ENCODE measurements around the gene PSKH1. TPM values are rescaled to one million over a fixed set of nuclear protein-coding genes. Genes with fewer than 3 reads are reported as not detected.

PSKH1 gene
- total and polyA plus RNA-seq, 9 of the 15 experiments (the other 6 are each of a cell fraction or from before 2014, with no cell fraction given) = 0.96 to 20.9 (median 9.4) TPM

- TF ChIP-seq AFF1 (IDR thresholded peaks at IDR 0.05; ENCODE audit: low read depth in 1 of 2, partially characterized antibody in 2 of 2) (no peak), U2AF1 (optimal IDR thresholded peaks at IDR 0.05; ENCODE audit: low read depth, low read length) (peak; percentile 44), BRF1 (IDR thresholded peaks at IDR 0.05; ENCODE audit: borderline replicate concordance, extremely low read depth, insufficient read length) (no peak), ESRRB (CRISPR knock-in tag; IDR thresholded peaks at IDR 0.05; ENCODE audit: borderline replicate concordance) (no peak), RBM25 (IDR thresholded peaks at IDR 0.05; ENCODE audit: low read depth, low read length, severe bottlenecking) (peak; percentile 19), PPARD (CRISPR knock-in tag; IDR thresholded peaks at IDR 0.05) (no peak), ZBTB17 (CRISPR knock-in tag; IDR thresholded peaks at IDR 0.05) (0 out of 2 replicates have a peak, but pooled peaks have one; percentile 40), PRPF4 (IDR thresholded peaks at IDR 0.05; ENCODE audit: insufficient read depth, low read depth, low read length, poor library complexity, severe bottlenecking) (no peak), ZBTB40 (IDR thresholded peaks at IDR 0.05) (no peak), ZBTB40 (CRISPR knock-in tag; IDR thresholded peaks at IDR 0.05) (no peak), RFX1 (IDR thresholded peaks at IDR 0.05) (no peak), POLR2AphosphoS2 (IDR thresholded peaks at IDR 0.05; ENCODE audit: low read length) (no peak), ZNF561 (CRISPR knock-in tag; conservative IDR thresholded peaks at IDR 0.05) (no peak), CBX1 (IDR thresholded peaks at IDR 0.05; ENCODE audit: low read depth) (peak; percentile 53; the same call in 1 of the 2 replicates)
These were observed at the start of gene PSKH1 (continued) for GRCh38 chr16:67892899-67893742.
